Stimulated activated naive B cell treated with anti-CD40 and anti-IgM and Interleukin-4, amounts not matched to agents 10 μg/mL and 1 μg/mL and 100 μg/mL, for 72 hours (primary cell): ENCODE results near the gene PRKN.

Experiments
- ATAC-seq, 2 donors: fragments of 150-1000 bp; cut with Tn5 transposase; replicated peaks; 2 replicates each; pipeline ENCODE4 v1.10.0; 2021; ENCODE audit warnings: moderate library complexity in 1 of 2
- DNase-seq: peaks from one replicate; pipeline ENCODE4 v3.0.0; 2021
- H3K27ac Mint-ChIP-seq: one replicate; pipeline ENCODE4 v1.8.0; 2022; ENCODE audit warnings: mild to moderate bottlenecking, mixed read lengths
- H3K27me3 Mint-ChIP-seq, 2 donors: one replicate each; pipeline ENCODE4 v1.8.0; 2022; ENCODE audit warnings: mixed read lengths in 2 of 2
- H3K36me3 Mint-ChIP-seq, 2 donors: one replicate each; pipeline ENCODE4 v1.8.0; 2022; ENCODE audit warnings: mixed read lengths in 2 of 2, mild to moderate bottlenecking in 1 of 2
- H3K4me1 Mint-ChIP-seq, 2 donors: one replicate each; pipeline ENCODE4 v1.8.0; 2022; ENCODE audit warnings: mixed read lengths in 2 of 2, mild to moderate bottlenecking in 1 of 2
- H3K4me3 Mint-ChIP-seq, 2 donors: one replicate each; pipeline ENCODE4 v1.8.0; 2022; ENCODE audit warnings: mild to moderate bottlenecking in 2 of 2, mixed read lengths in 2 of 2, moderate library complexity in 1 of 2
- H3K9me3 Mint-ChIP-seq, 2 donors: one replicate each; pipeline ENCODE4 v1.8.0; 2022; ENCODE audit warnings: mixed read lengths in 2 of 2, mild to moderate bottlenecking in 1 of 2

PRKN gene

DNA sequence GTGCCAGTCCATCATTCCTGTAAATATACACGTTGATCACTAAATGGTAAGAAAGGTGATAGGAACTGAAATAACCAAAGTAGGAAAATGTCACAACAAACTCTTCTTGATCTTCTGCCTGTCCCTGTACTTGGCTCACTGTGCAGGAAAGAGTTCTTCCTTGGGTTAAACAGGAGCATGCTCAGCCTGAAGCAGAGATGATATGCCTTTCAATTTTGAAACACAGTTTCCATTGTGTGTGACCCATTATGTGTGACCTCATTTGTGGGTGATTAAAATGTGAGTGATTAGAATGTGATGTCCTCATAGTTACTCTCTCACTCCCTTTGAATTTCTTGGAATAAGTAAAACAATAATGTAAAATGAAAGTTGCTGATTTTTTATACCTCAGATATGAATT lies 1026.5 kb downstream of the PRKN start:
- Mint-ChIP-seq H3K9me3 (peaks cover 0 to 8% of the 10 kb centered on the region in 2 donors), H3K4me1 (no peaks in the 10 kb centered on the region), H3K27ac (no peak overlapping the region), H3K27me3 (no peaks in the 10 kb centered on the region), H3K36me3 (no peaks in the 10 kb centered on the region), H3K4me3 (no peak overlapping the region)
- ATAC-seq (no peak), DNase-seq (no peak)

DNA sequence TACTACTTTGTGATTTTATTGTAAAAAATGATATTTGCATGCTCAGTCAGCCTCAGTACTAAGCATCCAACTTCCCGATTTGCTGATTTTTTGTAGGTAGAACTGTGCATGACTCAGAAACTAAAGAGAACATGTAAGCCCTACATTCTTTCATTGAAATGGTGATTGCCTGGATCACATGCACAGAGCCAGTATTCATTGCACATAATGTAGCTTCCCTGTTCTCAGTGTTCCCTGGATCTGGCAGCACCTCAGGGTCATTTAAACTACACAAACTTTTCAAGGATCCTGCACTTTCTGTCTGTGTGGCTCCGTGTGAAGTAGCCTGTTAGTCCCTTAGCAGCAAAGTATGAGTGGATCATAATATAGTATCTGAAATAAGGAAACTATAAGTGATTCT lies 1030.8 kb downstream of the PRKN start:
- ATAC-seq: no peak
- H3K27me3 Mint-ChIP-seq: no peaks in the 10 kb centered on the region
- H3K4me3 Mint-ChIP-seq: no peak overlapping the region
- no peak for DNase-seq
- H3K4me1 Mint-ChIP-seq: no peaks in the 10 kb centered on the region
- H3K27ac Mint-ChIP-seq: no peak overlapping the region
- no peaks in the 10 kb centered on the region for H3K9me3 Mint-ChIP-seq
- H3K36me3 Mint-ChIP-seq: no peaks in the 10 kb centered on the region

DNA sequence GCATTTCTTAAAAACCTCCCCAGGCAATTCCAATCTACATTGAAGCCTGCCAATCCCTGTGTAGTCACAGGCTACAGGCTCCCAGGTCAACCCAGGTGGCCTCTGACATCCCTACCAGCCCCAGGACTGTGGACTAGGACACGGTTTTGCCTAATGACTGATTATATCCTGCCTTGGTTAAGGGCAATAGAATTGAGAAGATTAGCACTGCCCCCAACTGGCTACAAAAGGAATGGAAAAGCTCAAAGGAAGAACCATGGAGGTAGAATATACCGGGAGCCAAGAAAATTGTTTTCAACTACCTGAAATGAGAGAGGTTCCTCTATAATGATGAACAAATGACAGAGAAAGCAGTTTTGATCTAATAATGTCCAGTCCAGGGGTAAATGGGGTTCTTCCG lies 1032.6 kb downstream of the PRKN start:
- no peak for DNase-seq
- H3K36me3 Mint-ChIP-seq: no peaks in the 10 kb centered on the region
- no peaks in the 10 kb centered on the region for H3K27me3 Mint-ChIP-seq
- H3K4me3 Mint-ChIP-seq: no peak overlapping the region
- no peaks in the 10 kb centered on the region for H3K4me1 Mint-ChIP-seq
- H3K9me3 Mint-ChIP-seq: peaks cover 0 to 4% of the 10 kb centered on the region in 2 donors
- H3K27ac Mint-ChIP-seq: no peak overlapping the region
- ATAC-seq: peak; percentile 12 to 44

DNA sequence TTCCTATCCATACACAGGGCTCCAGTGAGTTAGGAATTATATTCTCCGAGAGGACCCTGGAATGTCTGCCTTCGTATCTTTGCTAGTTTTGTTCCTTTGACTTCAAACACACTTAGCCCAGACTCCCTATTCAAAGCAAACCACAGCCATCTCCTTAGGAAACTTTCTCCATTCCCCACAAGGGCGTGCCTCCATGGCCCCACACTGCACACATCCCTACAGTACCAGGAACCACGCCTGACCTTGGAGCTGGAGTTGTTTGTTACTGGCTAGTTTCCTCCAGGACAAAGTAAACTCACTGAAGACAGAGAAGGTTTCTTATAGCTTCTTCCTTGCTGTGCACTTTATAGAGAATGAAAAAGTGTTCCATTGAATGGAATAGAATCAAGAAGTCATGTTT lies 1040.9 kb downstream of the PRKN start:
- H3K27ac Mint-ChIP-seq: no peak overlapping the region
- no peak overlapping the region for H3K4me3 Mint-ChIP-seq
- H3K9me3 Mint-ChIP-seq: peaks cover 0 to 4% of the 10 kb centered on the region in 2 donors
- DNase-seq: no peak
- H3K27me3 Mint-ChIP-seq: no peaks in the 10 kb centered on the region
- no peaks in the 10 kb centered on the region for H3K4me1 Mint-ChIP-seq
- no peak for ATAC-seq
- no peaks in the 10 kb centered on the region for H3K36me3 Mint-ChIP-seq

DNA sequence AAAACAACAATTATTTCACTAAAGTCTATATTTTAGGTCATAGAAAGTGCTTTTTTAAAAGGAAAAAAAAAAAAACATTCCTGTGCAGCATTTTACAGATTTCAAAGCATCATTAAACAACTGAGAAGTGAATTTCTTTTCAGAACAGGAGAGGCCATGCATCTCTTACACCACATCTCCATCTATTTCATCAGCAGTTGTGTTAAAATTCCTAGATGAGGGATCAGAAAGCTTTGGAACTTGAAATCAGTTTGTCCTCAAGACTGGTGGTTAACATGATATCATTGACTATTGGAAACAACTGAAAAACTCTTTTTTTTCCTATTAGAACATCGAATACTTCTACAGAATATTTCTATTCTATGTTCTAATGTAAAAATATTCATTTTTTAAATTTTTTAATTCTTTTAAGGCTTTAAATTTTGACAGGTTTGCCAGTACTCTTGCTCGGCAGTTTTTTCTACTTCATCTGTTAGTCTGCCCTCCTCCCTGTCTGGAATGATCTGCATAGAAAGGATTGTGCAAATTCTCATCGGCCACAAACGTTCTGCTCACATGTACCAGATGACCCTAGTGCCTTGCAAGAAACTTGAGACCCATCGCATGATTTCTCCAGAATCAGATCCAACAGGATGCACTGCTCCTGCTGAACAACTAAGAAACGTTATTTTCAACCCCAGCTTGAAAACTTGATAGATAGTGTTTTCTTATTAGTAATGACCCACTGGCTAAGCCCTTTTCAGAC lies 1042.7 kb downstream of the PRKN start:
- no peaks in the 10 kb centered on the region for H3K4me1 Mint-ChIP-seq
- no peaks in the 10 kb centered on the region for H3K27me3 Mint-ChIP-seq
- no peak for DNase-seq
- H3K9me3 Mint-ChIP-seq: no peaks in the 10 kb centered on the region
- no peak overlapping the region for H3K27ac Mint-ChIP-seq
- H3K36me3 Mint-ChIP-seq: no peaks in the 10 kb centered on the region
- ATAC-seq: no peak
- H3K4me3 Mint-ChIP-seq: no peak overlapping the region

DNA sequence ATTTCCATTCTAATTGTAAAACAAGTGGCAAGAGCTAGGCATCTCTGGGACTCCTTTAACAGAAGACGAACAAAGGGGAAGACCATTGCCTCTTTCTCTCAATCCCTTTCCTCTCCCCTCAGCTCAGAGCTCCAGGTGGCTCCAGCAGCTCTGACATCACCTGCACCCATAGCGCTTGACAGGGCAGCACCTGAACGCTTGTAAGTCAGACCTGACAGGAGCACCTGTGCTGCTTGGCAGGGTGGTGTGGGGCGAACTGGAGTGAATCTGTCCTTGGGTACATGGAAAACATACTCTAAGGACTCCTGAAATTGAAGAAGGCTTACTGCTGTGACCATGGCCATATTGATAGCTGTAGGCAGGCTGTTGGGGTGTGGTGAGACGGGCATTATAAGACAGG lies 1044.2 kb downstream of the PRKN start:
- ATAC-seq (no peak), DNase-seq (no peak)
- H3K27ac Mint-ChIP-seq: no peak overlapping the region
- no peak overlapping the region for H3K4me3 Mint-ChIP-seq
- no peaks in the 10 kb centered on the region for H3K4me1 Mint-ChIP-seq
- no peaks in the 10 kb centered on the region for H3K27me3 Mint-ChIP-seq
- H3K9me3 Mint-ChIP-seq: no peaks in the 10 kb centered on the region
- no peaks in the 10 kb centered on the region for H3K36me3 Mint-ChIP-seq

DNA sequence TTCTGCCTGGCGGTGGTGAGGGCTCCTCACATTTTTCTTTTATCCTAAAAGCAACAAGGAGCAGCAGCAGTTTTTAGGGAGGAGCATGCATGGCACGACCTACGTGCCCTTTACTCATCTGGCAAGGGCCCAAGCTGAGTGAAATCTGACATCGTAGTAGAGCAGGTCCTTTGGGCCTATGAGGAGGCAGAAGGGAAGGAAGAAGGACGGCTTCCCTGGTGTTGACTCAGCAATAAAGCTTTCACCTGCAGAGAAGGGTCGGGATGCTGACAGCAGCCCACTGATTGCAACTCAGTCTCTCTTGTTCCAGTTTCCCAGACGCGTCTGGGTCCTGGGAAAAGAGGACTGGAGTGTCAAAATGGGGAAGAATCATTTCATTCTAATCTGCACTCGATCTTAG lies 1044.6 kb downstream of the PRKN start:
- H3K27me3 Mint-ChIP-seq: no peaks in the 10 kb centered on the region
- no peaks in the 10 kb centered on the region for H3K9me3 Mint-ChIP-seq
- H3K27ac Mint-ChIP-seq: no peak overlapping the region
- no peak overlapping the region for H3K4me3 Mint-ChIP-seq
- no peak for DNase-seq
- ATAC-seq: no peak
- H3K36me3 Mint-ChIP-seq: no peaks in the 10 kb centered on the region
- no peaks in the 10 kb centered on the region for H3K4me1 Mint-ChIP-seq

DNA sequence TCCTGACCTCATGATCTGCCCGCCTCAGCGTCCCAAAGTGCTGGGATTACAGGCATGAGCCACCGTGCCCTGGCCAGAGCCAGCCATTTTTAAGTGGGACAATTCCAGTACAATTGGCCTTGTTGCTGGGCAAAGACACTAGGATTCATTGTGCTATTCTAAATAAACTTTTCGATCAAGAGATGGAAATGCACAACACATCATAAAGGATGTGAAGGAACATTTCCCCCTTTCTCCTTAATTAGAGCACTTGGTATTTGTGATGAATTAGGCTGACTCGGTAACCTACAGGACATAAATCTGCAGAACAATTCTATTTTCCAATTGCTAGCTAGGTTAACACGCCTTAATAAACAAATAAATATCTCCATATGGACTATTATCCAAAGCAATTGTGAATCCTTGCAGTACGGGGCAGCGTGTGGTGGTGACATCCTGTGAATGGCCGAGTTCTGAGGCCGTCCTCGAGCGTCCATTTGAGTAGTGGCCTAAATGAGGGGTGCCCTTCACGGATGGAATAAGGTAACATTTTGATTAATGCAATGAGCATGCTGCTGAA lies 1047.5 kb downstream of the PRKN start:
- Mint-ChIP-seq H3K27me3 (no peaks in the 10 kb centered on the region), H3K9me3 (no peaks in the 10 kb centered on the region), H3K27ac (no peak overlapping the region), H3K4me3 (no peak overlapping the region), H3K4me1 (no peaks in the 10 kb centered on the region), H3K36me3 (no peaks in the 10 kb centered on the region)
- no peak for ATAC-seq
- DNase-seq: no peak

DNA sequence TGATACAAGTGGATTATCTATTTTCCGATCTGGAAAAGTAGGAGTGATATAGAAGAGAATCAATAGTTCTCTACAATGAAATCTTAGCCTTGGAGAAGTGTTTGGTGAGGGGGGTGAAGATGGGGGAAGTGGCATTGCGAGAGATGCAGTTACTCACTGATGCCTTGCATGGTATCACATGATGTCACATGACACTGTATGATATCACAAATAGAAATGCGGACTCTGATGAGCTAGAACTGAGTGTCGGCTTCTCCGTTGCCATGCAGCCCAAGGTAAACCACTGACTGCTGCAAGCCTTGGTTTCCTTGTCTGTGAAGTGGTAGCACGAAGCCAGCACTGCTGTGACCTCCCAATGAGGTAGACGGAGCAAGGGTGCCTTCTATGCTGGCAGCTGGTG lies 1050.4 kb downstream of the PRKN start:
- H3K4me1 Mint-ChIP-seq: no peaks in the 10 kb centered on the region
- H3K9me3 Mint-ChIP-seq: no peaks in the 10 kb centered on the region
- H3K27me3 Mint-ChIP-seq: no peaks in the 10 kb centered on the region
- no peaks in the 10 kb centered on the region for H3K36me3 Mint-ChIP-seq
- no peak overlapping the region for H3K27ac Mint-ChIP-seq
- ATAC-seq: no peak
- H3K4me3 Mint-ChIP-seq: no peak overlapping the region
- DNase-seq: no peak

DNA sequence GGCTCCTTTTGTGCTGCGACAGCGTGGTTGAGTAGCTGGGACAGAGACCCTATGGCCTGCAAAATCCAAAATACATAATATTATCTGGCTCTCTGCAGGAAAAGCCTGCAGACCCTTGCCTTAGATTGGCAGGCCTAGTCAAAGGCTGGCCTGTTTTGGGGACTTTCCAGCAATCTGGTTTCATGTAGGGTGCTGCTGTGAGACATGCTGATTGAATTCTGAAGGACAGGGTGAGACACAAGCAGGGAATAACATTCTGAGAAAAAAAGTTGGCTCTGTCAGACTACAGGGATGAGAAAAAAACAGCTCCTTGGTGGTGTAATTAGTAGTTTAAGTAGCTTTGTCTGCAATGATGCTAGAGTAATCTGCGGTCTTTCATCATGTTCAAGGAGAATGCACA lies 1051.0 kb downstream of the PRKN start:
- Mint-ChIP-seq H3K27me3 (no peaks in the 10 kb centered on the region), H3K9me3 (no peaks in the 10 kb centered on the region), H3K4me3 (no peak overlapping the region), H3K36me3 (no peaks in the 10 kb centered on the region), H3K27ac (no peak overlapping the region), H3K4me1 (no peaks in the 10 kb centered on the region)
- ATAC-seq (no peak), DNase-seq (no peak)

DNA sequence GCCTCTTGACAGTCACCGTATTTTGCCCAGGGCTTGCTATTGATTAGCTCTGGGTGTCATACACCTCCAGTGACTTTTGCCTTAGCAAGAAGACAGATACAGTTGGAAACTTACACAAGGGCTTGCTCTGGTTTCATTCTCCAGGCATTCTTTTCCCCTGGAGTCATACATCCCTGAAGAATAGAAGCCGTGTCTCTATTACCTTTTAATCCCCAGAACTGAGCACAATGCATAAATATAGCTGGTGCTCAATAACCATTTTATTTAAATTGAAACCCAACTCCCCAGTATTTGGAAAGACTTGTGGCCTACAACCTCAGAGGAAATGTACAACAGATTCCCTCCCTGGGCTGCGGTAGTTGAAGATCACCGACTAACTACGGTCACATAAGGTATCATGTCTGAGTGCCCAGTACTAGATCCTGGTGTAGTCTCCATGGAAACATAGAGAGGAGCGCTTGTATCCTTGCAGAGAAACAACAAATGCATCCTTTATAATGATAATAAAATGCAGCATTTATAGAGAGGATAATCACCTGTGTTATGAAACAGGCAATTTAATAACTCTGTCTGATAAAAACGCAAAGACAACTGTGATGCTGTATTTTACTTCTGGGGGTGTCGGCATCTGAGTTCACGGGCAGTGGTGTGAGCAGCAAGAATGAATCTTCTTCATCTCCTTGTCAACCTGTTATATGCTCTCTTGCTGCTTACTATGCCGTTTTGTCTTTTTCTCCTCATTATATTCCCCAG lies 1052.5 kb downstream of the PRKN start:
- no peak overlapping the region for H3K4me3 Mint-ChIP-seq
- H3K4me1 Mint-ChIP-seq: no peaks in the 10 kb centered on the region
- no peaks in the 10 kb centered on the region for H3K36me3 Mint-ChIP-seq
- no peaks in the 10 kb centered on the region for H3K27me3 Mint-ChIP-seq
- no peaks in the 10 kb centered on the region for H3K9me3 Mint-ChIP-seq
- no peak for ATAC-seq
- no peak overlapping the region for H3K27ac Mint-ChIP-seq
- no peak for DNase-seq

DNA sequence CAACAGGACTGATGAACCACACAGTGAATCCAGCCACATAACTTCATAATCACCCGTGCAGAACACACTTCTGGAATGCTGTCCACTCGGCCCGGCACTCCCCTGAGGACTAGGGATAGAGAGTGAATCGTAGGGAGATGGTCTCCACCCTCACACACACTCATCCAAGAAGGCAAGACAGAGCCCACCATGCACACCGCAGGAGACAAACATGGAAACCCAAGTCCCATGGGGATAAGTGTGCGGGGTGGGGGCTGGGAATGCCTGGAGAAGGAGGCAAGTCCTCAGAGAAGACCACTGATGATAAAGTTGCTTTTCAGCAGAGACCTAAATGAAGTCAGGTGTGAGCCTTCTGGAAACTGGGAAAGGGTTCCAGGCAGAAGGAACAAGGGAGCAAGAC lies 1054.5 kb downstream of the PRKN start:
- ATAC-seq: no peak

DNA sequence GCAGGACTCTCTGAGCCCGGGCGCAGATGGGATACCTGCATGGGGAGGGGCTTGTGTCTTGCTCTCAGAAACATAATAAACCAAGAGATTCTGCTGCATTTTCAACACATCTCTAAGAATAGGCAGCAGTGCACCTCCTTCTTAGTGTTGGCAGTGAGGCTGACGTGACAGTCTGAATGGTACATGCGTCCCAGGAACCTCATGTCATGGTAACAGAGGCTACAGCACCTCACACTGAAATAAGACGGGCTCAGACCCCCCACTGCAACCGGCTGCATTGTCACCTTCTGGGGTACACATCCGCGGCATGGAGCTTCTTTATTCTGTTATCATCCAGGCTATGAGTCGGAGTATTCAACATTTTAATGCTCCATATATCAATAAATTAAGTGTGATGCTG lies 1056.4 kb downstream of the PRKN start:
- no peak overlapping the region for H3K27ac Mint-ChIP-seq

More for the DNA sequence above, 1054.5 kb downstream of the PRKN start:
- Mint-ChIP-seq H3K4me3 (no peak overlapping the region), H3K36me3 (no peaks in the 10 kb centered on the region), H3K27ac (no peak overlapping the region), H3K27me3 (no peaks in the 10 kb centered on the region), H3K9me3 (no peaks in the 10 kb centered on the region), H3K4me1 (no peaks in the 10 kb centered on the region)
- no peak for DNase-seq

DNA sequence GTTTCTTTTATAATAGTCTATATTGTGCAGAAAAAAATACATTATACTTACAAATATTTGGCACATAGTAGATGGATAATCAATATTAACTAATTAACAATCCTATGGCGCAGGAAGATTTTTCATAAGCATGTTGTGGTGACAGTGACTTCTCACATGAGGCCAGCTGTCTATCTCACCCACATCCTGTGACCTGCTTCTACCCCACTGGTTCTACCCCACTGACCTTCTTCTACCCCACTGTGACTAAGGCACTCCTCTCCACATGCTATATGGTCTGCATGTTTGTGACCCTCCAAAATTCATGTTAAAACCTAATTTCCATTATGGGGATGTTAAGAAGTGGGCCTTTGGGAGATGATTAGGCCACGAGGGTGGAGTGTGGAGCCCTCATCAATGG lies 1058.9 kb downstream of the PRKN start:
- H3K4me3 Mint-ChIP-seq: no peak overlapping the region
- H3K4me1 Mint-ChIP-seq: no peaks in the 10 kb centered on the region
- no peaks in the 10 kb centered on the region for H3K27me3 Mint-ChIP-seq
- H3K9me3 Mint-ChIP-seq: peaks cover 4% of the 10 kb centered on the region in 2 donors
- DNase-seq (no peak), ATAC-seq (no peak)
- H3K27ac Mint-ChIP-seq: no peak overlapping the region
- no peaks in the 10 kb centered on the region for H3K36me3 Mint-ChIP-seq

More for the DNA sequence above, 1056.4 kb downstream of the PRKN start:
- ATAC-seq: no peak
- Mint-ChIP-seq H3K4me3 (no peak overlapping the region), H3K9me3 (no peaks in the 10 kb centered on the region), H3K36me3 (no peaks in the 10 kb centered on the region), H3K4me1 (no peaks in the 10 kb centered on the region), H3K27me3 (no peaks in the 10 kb centered on the region)
- no peak for DNase-seq

DNA sequence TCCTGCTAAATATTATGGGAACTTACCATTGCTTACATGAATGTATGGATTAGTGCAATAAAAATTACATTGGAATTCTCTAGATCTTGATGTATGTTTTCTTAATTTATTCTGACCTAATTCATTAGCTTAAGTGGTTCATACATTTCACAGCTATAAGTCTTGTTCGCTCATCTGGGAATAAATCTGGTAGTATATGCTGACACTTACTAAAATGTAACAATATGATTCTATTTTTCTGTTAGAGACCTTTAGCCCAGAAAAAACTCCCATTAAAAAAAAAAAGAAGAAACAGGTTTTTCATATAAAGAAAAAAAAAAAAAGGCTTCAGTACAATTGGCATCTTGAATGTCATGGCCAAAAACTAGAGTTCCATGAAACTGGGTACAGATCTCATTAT lies 1059.6 kb downstream of the PRKN start:
- Mint-ChIP-seq H3K4me1 (no peaks in the 10 kb centered on the region), H3K4me3 (no peak overlapping the region), H3K36me3 (no peaks in the 10 kb centered on the region), H3K27me3 (no peaks in the 10 kb centered on the region), H3K9me3 (peaks cover 5% of the 10 kb centered on the region in 2 donors), H3K27ac (no peak overlapping the region)
- ATAC-seq: no peak
- no peak for DNase-seq
